Subcutaneous preadipocyte (primary cell): ENCODE data around the gene PTPN11. TPM values are rescaled to one million over a fixed set of nuclear protein-coding genes. Genes with fewer than 3 reads are reported as not detected.

Experiments used
- total RNA-seq: library from RNA; depleted of rRNA; stranded (reverse); fragments of >200 nt; gene quantifications from 2 replicates; pipeline ENCODE4 v1.2.3, GENCODE V29; 2012

The PTPN11 gene
- total RNA-seq = 91.5 and 112 TPM in 2 replicates

DNA sequence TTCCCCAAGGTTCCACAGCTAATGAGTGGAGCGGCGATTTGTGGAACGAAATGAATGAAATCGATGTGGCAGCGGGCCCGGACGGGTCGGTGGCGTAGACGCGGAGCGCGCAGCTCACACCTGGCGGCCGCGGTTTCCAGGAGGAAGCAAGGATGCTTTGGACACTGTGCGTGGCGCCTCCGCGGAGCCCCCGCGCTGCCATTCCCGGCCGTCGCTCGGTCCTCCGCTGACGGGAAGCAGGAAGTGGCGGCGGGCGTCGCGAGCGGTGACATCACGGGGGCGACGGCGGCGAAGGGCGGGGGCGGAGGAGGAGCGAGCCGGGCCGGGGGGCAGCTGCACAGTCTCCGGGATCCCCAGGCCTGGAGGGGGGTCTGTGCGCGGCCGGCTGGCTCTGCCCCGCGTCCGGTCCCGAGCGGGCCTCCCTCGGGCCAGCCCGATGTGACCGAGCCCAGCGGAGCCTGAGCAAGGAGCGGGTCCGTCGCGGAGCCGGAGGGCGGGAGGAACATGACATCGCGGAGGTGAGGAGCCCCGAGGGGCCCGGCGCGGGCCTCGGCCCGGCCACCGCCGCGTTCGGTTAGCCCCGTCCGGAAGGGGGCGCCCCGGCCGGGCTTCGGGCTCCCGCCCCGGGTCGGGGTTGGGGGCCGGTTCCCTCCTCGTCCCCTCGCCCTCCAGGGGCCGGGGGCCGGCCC is at the start of gene PTPN11:
Gene PTPN11, plus strand, starts transcription at position 340 of the 689 bp plus-strand sequence. Its CDS starts 165 bp downstream, at position 505.

DNA sequence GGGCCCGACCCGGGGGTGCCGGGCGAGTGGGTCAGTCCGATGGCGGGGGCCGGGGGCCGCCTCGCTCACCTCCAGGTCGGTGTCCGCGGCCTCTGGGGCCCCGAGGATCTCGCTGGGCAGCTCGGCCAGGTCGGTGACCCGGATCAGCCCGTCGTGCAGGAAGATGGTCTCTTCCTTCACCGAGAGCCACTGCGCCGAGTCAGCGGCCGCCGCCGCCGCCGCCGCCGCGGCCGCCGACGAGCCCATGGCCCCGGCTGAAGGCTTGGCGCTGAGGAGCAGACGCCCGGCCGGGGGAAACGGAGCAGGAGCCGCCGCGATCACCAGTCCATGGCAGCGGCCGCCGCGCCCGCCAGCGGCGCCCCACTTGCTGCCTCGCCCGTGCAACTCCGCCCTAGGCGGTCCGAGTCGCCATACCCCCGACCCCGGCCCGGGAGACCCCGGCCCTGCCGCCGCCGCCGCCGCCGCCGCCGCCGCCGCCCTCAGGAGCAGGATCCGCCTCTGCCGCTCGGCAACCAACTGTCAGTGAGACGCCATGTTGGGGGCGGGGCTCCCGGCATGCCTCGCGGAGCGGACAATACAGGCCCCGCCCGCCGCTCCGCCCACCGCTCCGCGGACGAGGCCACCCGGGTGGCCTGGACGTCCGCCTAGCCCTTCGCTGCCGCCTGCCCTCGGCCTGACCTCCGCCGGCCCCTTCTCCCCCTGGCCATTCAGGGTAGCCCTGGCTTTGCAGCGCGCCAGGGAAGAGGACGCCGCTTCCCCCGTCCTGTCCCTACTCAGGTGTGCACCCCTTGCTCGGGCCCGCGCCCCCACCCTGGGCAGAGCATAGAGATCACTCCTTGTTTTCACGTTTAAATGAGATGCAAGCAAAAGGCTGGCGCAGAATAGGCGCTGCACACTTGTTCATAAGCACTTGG is 36.6 kb upstream of the PTPN11 start, which contains the start of gene HECTD4:
Gene HECTD4, minus strand, starts transcription at position 549 of the 914 bp plus-strand sequence. Its CDS starts 303 bp downstream, at position 246.

DNA sequence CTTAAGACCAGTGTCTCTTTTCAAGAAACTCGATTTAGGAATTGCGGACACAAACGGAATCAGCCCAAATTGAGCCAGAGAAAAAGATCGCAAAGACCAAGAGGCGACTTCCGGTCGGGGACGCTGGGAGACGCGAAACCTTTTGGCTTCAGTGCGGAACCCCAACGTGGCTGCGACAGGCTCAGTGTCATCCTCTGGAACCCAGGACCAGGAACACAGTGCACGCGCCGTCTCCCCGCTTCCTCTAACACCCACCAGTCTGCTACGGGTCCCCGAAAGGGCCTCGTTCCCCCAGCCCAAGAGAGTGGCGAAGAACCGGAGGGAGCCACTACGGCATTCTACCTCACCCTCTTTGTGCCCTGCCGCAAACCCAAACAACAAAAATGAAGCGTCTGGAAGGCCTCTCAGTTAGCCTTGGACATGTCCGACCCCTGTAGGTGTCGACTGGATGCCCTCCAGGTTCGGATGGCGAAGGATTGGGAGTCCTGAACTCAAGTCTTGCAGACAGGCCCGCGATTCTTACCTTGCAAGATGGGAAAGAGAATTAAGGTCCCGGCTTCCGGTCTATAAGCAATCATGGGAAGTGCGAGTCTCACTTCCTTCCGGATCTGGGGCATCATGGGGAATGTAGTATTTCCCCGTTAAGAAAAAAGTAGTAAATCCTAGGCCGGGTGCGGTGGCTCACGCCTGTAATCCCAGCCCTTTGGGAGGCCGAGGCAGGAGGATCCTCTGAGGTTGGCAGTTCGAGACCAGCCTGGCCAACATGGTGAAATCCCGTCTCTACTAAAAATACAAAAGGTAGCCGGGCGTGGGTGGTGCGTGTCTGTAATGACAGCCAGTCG is 9.5 kb upstream of the PTPN11 start, which contains the start of gene RPL6:
Gene RPL6, minus strand, starts transcription at position 542 of the 842 bp plus-strand sequence. CDS start 949 bp downstream, outside the sequence.

Other genes with a start within 250 kb of the PTPN11 start
- gene HECTD4, start 36.5 kb upstream of the PTPN11 start, total RNA-seq = 22.4 and 28.2 TPM in 2 replicates
- gene RPL6, start 9.3 kb upstream of the PTPN11 start, total RNA-seq = 1,069 and 1,582 TPM in 2 replicates